Breast epithelium (tissue), 3 donors: ENCODE data around the gene SPHK2.

Source experiments
- POLR2A ChIP-seq: fragments of 450-650 bp; IDR thresholded peaks from one replicate; pipeline ENCODE4 v1.6.1; 2016; ENCODE audit warnings: antibody characterized with exemption, mild to moderate bottlenecking, moderate library complexity
- POLR2AphosphoS5 ChIP-seq, 3 donors: sonication (generic); formaldehyde crosslinking; IDR thresholded peaks; one replicate each; pipeline ENCODE4 v1.6.1; 2017; ENCODE audit warnings: antibody characterized with exemption in 3 of 3
- TF ChIP-seq, protein P1 (sequence below), 3 donors: fragments of 450-650 bp; IDR thresholded peaks; one replicate each; pipeline ENCODE4 v1.5.1; 2016 to 2017; ENCODE audit warnings: antibody characterized with exemption in 3 of 3, mild to moderate bottlenecking in 3 of 3, moderate library complexity in 3 of 3

DNA sequence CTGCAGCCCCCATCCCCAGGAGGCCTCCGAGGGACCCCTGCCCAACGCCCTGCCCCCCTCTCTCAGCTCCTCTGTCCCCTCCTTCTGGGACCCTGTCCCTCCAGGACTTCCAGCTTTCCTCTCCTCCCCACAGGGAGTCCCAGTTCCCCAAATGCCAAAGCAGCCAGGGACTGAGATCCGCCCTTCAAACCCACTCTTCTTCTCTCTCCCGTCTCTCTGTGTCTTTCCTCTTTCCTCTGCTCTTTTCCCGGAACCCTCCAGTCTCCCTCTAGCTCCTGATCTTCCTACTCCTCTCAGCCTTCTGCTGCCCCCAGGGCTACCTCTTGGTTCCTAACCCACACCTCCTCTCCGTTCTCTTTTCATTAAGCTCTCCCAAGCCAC, 26.3 kb downstream of the SPHK2 start:
- TF ChIP-seq, protein P1, sequence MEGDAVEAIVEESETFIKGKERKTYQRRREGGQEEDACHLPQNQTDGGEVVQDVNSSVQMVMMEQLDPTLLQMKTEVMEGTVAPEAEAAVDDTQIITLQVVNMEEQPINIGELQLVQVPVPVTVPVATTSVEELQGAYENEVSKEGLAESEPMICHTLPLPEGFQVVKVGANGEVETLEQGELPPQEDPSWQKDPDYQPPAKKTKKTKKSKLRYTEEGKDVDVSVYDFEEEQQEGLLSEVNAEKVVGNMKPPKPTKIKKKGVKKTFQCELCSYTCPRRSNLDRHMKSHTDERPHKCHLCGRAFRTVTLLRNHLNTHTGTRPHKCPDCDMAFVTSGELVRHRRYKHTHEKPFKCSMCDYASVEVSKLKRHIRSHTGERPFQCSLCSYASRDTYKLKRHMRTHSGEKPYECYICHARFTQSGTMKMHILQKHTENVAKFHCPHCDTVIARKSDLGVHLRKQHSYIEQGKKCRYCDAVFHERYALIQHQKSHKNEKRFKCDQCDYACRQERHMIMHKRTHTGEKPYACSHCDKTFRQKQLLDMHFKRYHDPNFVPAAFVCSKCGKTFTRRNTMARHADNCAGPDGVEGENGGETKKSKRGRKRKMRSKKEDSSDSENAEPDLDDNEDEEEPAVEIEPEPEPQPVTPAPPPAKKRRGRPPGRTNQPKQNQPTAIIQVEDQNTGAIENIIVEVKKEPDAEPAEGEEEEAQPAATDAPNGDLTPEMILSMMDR (IDR thresholded peaks at IDR 0.05), result no peak
- no peak for TF ChIP-seq POLR2A
- no peak for TF ChIP-seq POLR2AphosphoS5 (IDR thresholded peaks at IDR 0.05)
